Measurements from ENCODE around the gene AAK1.

The AAK1 gene

DNA sequence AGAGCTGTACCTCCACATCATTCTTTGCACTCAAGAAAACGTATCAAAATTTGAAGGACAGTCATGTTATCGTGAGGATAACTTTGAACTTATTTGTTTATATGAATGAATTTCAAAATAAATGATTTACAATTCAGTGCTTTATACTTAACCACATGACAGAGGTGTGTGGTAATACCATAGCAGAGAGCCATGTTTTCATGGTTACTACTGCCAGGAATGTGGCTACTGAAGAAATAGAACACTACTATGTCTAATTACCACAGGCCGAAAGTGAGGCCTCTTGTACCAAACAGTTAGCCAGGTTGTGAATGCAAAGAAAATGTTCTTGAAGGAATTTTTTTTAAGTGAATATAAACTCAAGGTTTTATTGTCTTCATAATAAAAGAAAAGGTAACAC is 49.2 kb downstream of the AAK1 start:
- in situ Hi-C loops (cut with MboI; ENCODE audit: low pct_unique_long_range_greater_than_20kb, low sequenced_read_pairs, unreplicated experiment), result no loop called here

DNA sequence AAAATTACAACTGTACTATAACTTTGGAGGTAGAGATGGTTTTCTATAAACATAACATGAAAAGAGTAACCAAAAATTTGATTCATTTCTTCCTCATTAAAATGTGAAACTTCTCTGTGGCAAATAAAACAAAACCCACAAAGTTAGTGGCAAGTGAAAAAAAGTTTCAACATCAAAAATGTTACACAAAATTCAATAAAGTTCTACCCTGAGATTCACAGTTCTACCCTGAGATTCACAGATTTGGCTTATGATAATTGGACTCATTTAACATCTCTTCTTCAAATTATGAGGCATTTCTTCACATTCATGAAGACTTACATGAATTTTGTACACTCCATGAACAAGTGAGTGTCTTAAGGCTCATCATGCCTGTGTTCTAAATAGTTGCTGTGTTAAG is 51.0 kb downstream of the AAK1 start:
- no peak for DNase-seq (ENCODE audit: low spot score)
- TF ChIP-seq, protein P1, sequence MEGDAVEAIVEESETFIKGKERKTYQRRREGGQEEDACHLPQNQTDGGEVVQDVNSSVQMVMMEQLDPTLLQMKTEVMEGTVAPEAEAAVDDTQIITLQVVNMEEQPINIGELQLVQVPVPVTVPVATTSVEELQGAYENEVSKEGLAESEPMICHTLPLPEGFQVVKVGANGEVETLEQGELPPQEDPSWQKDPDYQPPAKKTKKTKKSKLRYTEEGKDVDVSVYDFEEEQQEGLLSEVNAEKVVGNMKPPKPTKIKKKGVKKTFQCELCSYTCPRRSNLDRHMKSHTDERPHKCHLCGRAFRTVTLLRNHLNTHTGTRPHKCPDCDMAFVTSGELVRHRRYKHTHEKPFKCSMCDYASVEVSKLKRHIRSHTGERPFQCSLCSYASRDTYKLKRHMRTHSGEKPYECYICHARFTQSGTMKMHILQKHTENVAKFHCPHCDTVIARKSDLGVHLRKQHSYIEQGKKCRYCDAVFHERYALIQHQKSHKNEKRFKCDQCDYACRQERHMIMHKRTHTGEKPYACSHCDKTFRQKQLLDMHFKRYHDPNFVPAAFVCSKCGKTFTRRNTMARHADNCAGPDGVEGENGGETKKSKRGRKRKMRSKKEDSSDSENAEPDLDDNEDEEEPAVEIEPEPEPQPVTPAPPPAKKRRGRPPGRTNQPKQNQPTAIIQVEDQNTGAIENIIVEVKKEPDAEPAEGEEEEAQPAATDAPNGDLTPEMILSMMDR (IDR thresholded peaks at IDR 0.05; ENCODE audit: extremely low read depth, insufficient read depth, missing control alignments), result no peak
- in situ Hi-C loops (cut with MboI; ENCODE audit: low pct_unique_long_range_greater_than_20kb, low sequenced_read_pairs, unreplicated experiment), result no loop called here

More for the DNA sequence above, 49.2 kb downstream of the AAK1 start:
- TF ChIP-seq, protein P1 (IDR thresholded peaks at IDR 0.05; ENCODE audit: extremely low read depth, insufficient read depth, missing control alignments), result no peak
- DNase-seq (ENCODE audit: low spot score), result no peak

DNA sequence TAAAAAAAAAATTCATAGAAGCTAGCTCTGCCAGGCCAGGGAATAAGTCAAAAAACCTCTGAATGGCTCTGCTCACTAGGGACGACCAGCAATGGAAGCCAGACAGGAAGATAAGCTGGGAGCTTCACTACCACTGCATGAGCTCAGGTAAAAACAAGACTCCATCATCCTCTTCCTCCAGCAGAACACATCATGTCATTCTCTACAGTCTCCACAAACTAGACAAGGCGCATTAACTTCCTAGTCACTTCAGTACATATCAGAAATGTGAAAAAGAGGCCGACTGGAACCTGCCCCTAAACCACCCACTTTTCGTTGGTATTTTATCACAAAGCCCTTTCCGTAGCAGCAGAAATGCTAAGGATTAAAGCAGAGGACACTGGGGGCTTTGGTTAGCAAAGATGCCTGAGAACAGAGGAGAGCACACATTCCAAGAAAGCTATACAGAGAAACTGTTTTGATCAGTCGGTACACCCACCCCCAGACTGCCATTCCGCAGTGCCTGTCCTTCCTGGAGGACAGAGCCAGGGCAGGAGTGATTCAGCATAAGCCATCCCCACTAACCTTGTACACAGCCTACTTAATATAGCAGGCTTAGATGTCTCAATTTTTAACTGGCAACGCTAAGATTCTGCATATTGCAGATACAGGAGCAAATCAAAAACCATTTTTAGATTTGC is 53.4 kb downstream of the AAK1 start:
- TF ChIP-seq, protein P1 (IDR thresholded peaks at IDR 0.05; ENCODE audit: extremely low read depth, insufficient read depth, missing control alignments), result no peak
- in situ Hi-C loops (cut with MboI; ENCODE audit: low pct_unique_long_range_greater_than_20kb, low sequenced_read_pairs, unreplicated experiment), result no loop called here
- DNase-seq (ENCODE audit: low spot score), result no peak

DNA sequence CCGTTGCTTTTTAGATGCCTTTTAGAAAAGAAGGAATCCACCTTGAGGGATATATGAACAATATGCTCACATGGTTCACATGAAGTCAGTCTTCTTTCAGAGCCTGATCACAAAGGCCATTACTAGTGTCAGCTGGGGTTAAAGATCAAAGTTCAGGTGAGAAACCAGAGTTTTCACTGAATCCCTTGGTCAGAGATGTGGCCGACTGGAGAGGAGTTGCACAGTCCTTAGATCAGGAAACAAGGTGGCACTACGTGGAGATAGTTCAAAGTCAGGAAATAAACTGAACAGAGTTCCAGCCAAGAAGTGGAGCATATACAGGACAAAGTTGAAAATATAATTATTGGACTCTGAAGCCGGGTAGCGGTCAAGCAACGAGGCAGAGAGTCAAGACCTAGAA is 54.6 kb downstream of the AAK1 start:
- DNase-seq (ENCODE audit: low spot score), result no peak
- TF ChIP-seq, protein P1 (IDR thresholded peaks at IDR 0.05; ENCODE audit: extremely low read depth, insufficient read depth, missing control alignments), result no peak
- in situ Hi-C loops (cut with MboI; ENCODE audit: low pct_unique_long_range_greater_than_20kb, low sequenced_read_pairs, unreplicated experiment), result no loop called here

DNA sequence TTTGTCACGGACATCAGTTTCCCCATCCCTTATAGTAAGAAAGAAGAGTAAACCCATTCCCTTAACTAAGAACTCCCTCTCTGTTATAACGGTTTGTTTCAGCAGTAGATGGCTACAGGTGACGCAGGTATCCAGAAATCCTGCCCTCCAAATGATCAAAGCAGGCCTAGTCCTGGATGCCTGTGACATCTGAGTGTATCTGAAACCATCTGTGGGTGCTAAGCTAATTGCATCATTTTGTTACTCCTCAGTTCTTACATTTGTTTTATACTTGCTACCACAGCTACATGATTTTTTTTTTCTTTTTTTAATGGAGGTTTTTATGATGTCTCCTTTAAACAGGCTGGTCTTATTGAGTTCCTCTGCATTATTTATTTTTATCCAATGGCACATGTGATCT is 55.1 kb downstream of the AAK1 start:
- TF ChIP-seq, protein P1 (IDR thresholded peaks at IDR 0.05; ENCODE audit: extremely low read depth, insufficient read depth, missing control alignments), result no peak
- DNase-seq (ENCODE audit: low spot score), result no peak
- in situ Hi-C loops (cut with MboI; ENCODE audit: low pct_unique_long_range_greater_than_20kb, low sequenced_read_pairs, unreplicated experiment), result no loop called here

DNA sequence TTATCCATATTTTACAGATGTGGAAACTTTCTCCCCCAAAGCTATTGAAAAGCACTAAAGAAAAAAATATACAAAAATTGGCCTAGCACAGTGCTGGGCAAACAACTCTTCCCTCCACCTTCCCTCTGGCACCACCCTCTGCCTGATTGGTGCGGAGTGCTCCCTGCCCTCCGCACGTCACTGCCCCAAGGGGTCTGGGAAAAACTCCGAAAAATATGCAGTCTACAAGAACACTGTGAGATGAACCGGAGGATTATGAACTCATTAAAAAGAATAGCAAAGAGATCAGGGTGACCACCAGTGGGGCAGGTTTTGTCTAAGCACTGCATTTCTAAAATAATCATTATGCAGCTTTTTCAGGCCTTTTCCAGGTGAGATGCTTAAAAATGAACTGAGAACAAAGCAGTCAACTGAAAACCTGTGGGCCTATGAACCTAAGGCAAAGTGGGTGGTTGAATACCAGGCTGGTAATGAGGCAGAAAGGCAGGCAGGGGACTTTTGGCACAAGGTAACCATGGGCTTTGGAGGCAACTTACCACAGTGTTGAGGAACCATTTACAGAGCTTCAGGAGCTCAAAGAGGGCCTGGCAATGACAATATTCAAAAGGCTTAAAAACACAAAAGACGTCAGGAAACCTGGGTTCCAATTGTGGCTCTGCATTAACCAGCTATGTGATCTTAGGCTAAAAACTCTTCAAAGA is 57.5 kb downstream of the AAK1 start:
- TF ChIP-seq, protein P1 (IDR thresholded peaks at IDR 0.05; ENCODE audit: extremely low read depth, insufficient read depth, missing control alignments), result no peak
- no peak for DNase-seq (ENCODE audit: low spot score)
- in situ Hi-C loops (cut with MboI; ENCODE audit: low pct_unique_long_range_greater_than_20kb, low sequenced_read_pairs, unreplicated experiment), result no loop called here
